H1 (cell line): ENCODE results near the gene MACROH2A1. TPM values are rescaled to one million over a fixed set of nuclear protein-coding genes. Genes with fewer than 3 reads are reported as not detected.

Source experiments
- CTCF ChIA-PET: fragments of 300-600 bp; sonication (Branson Sonifier 250); formaldehyde crosslinking; loops from one replicate; lab custom pipeline; 2021; ENCODE audit not compliant: partially characterized antibody; lab: Charles Lee
- POLR2A ChIA-PET: fragments of 300-600 bp; sonication (Branson Sonifier 250); formaldehyde crosslinking; loops from one replicate; lab custom pipeline; 2021; ENCODE audit warnings: inconsistent platforms; ENCODE audit not compliant: partially characterized antibody; lab: Charles Lee
- DNase-seq, 2 experiments: peaks; one replicate each; pipeline versions ENCODE4 v3.0.0 to v3.0.0-alpha.2; 2010 to 2022; ENCODE audit warnings: low spot score in 2 of 2, low read depth in 1 of 2, mixed read lengths in 1 of 2
- FAIRE-seq: peaks from 2 replicates; lab custom pipeline; 2011; peaks lifted over from hg19 to GRCh38; lab: Jason Lieb, UNC
- H2AFZ ChIP-seq: 2 replicates; pipeline ENCODE4 v1.8.1; 2012; ENCODE audit warnings: low read length, inconsistent platforms
- H2AK5ac ChIP-seq: 2 replicates; pipeline ENCODE4 v1.6.1; 2013; ENCODE audit warnings: low read depth, low read length
- H2BK120ac ChIP-seq: replicated peaks from 2 replicates; pipeline ENCODE3; 2013; ENCODE audit warnings: low read depth, low read length, inconsistent platforms
- H2BK12ac ChIP-seq: 2 replicates; pipeline ENCODE4 v1.6.1; 2013; ENCODE audit warnings: low read depth, low read length
- H2BK15ac ChIP-seq: 2 replicates; pipeline ENCODE4 v1.6.1; 2013; ENCODE audit warnings: low read length
- H2BK20ac ChIP-seq: 2 replicates; pipeline ENCODE4 v1.6.1; 2013; ENCODE audit warnings: low read length
- H2BK5ac ChIP-seq: 2 replicates; pipeline ENCODE4 v1.6.1; 2013; ENCODE audit warnings: low read depth, low read length
- H3K14ac ChIP-seq: 2 replicates; pipeline ENCODE4 v1.6.1; 2013; ENCODE audit warnings: inconsistent platforms; ENCODE audit not compliant: insufficient read length
- H3K18ac ChIP-seq: 2 replicates; pipeline ENCODE4 v1.6.1; 2013; ENCODE audit warnings: low read length; ENCODE audit errors: extremely low read depth
- H3K23ac ChIP-seq: 2 replicates; pipeline ENCODE4 v1.6.1; 2013; ENCODE audit warnings: inconsistent platforms; ENCODE audit not compliant: insufficient read length
- H3K23me2 ChIP-seq: 2 replicates; pipeline ENCODE4 v1.6.1; 2013; ENCODE audit warnings: low read depth, low read length
- H3K27ac ChIP-seq: 2 replicates; pipeline ENCODE4 v1.6.1; 2011; ENCODE audit warnings: low read depth, low read length, inconsistent platforms
- H3K27me3 ChIP-seq, 4 experiments: replicated peaks in 1 of 4; 1 replicate in 1 of 4; 2 replicates in 3 of 4; pipeline versions ENCODE4 v1.6.1 to v1.8.1; 2011 to 2013; ENCODE audit warnings: low read length in 3 of 4, mild to moderate bottlenecking in 3 of 4, inconsistent platforms in 2 of 4, mixed read lengths in 2 of 4, moderate library complexity in 1 of 4; ENCODE audit not compliant: control insufficient read depth in 3 of 4, insufficient read depth in 3 of 4; ENCODE audit errors: extremely low read depth in 1 of 4
- H3K36me3 ChIP-seq, 4 experiments: 2 replicates each; pipeline versions ENCODE4 v1.6.1 to v1.8.1; 2011 to 2013; ENCODE audit warnings: mild to moderate bottlenecking in 4 of 4, low read length in 3 of 4, moderate library complexity in 2 of 4, control low read depth in 1 of 4, inconsistent platforms in 1 of 4; ENCODE audit not compliant: insufficient read depth in 4 of 4, control insufficient read depth in 2 of 4
- H3K4ac ChIP-seq: replicated peaks from 2 replicates; pipeline ENCODE3; 2013; ENCODE audit warnings: low read length, low read depth, mixed read lengths, inconsistent platforms; ENCODE audit not compliant: insufficient read length
- H3K4me1 ChIP-seq, 4 experiments: replicated peaks in 1 of 4; 1 replicate in 1 of 4; 2 replicates in 3 of 4; pipeline versions ENCODE4 v1.6.1 to v1.8.1; 2011 to 2013; ENCODE audit warnings: low read length in 3 of 4, inconsistent platforms in 2 of 4, mixed read lengths in 1 of 4; ENCODE audit not compliant: insufficient read depth in 4 of 4, control insufficient read depth in 3 of 4
- H3K4me2 ChIP-seq, 2 experiments: 2 replicates each; pipeline versions ENCODE4 v1.6.1 to v1.8.1; 2011 to 2013; ENCODE audit warnings: low read depth in 2 of 2, low read length in 2 of 2, control low read depth in 1 of 2, inconsistent platforms in 1 of 2, mild to moderate bottlenecking in 1 of 2; ENCODE audit not compliant: insufficient read depth in 1 of 2
- H3K4me3 ChIP-seq, 4 experiments: fragments of 200-600, 300-600 bp in 1 of 4; sonication (generic), shearing (Covaris generic), sonication (Bioruptor Twin) in 1 of 4; 2 replicates each; pipeline versions ENCODE4 v1.5.1 to v1.8.1; 2011 to 2016; ENCODE audit warnings: low read length in 4 of 4, low read depth in 3 of 4, control low read depth in 2 of 4, inconsistent platforms in 2 of 4, mild to moderate bottlenecking in 2 of 4, mixed read lengths in 1 of 4, moderate library complexity in 1 of 4; ENCODE audit not compliant: insufficient read depth in 2 of 4; ENCODE audit errors: extremely low read depth in 1 of 4
- H3K56ac ChIP-seq: replicated peaks from 2 replicates; pipeline ENCODE3; 2013; ENCODE audit warnings: low read depth, mild to moderate bottlenecking, mixed read lengths, low read length, inconsistent platforms; ENCODE audit not compliant: insufficient read length
- H3K79me1 ChIP-seq: 2 replicates; pipeline ENCODE4 v1.6.1; 2013; ENCODE audit warnings: low read depth, low read length, control low read depth
- H3K79me2 ChIP-seq, 2 experiments: 2 replicates each; pipeline versions ENCODE4 v1.6.1 to v1.8.1; 2012 to 2013; ENCODE audit warnings: low read length in 2 of 2, mild to moderate bottlenecking in 2 of 2, inconsistent platforms in 1 of 2; ENCODE audit not compliant: insufficient read depth in 2 of 2, control insufficient read depth in 1 of 2
- H3K9ac ChIP-seq, 4 experiments: replicated peaks in 1 of 4; 1 replicate in 1 of 4; 2 replicates in 3 of 4; pipeline versions ENCODE4 v1.6.1 to v1.8.1; 2011 to 2013; ENCODE audit warnings: low read depth in 3 of 4, low read length in 3 of 4, control low read depth in 2 of 4, mild to moderate bottlenecking in 2 of 4, moderate library complexity in 2 of 4, inconsistent platforms in 1 of 4; ENCODE audit errors: extremely low read depth in 1 of 4
- H3K9me3 ChIP-seq, 2 experiments: 2 replicates each; pipeline versions ENCODE4 v1.6.1 to v1.8.1; 2012 to 2013; ENCODE audit warnings: mild to moderate bottlenecking in 2 of 2, moderate library complexity in 2 of 2, control low read depth in 1 of 2, inconsistent platforms in 1 of 2, low read depth in 1 of 2, low read length in 1 of 2, mixed read lengths in 1 of 2; ENCODE audit not compliant: insufficient read depth in 2 of 2
- H4K20me1 ChIP-seq, 2 experiments: replicated peaks in 1 of 2; 2 replicates each; pipeline versions ENCODE3 to v1.8.1; 2011 to 2013; ENCODE audit warnings: inconsistent platforms in 2 of 2, low read length in 2 of 2, mild to moderate bottlenecking in 1 of 2; ENCODE audit not compliant: insufficient read depth in 2 of 2, control insufficient read depth in 1 of 2
- H4K5ac ChIP-seq: 2 replicates; pipeline ENCODE4 v1.6.1; 2013; ENCODE audit warnings: low read length, low read depth, mixed read lengths, inconsistent platforms; ENCODE audit not compliant: insufficient read length
- H4K8ac ChIP-seq: 2 replicates; pipeline ENCODE4 v1.8.0; 2013; ENCODE audit warnings: mild to moderate bottlenecking, moderate library complexity, low read length, inconsistent platforms; ENCODE audit not compliant: insufficient read depth; ENCODE audit errors: extremely low read depth
- H4K91ac ChIP-seq: replicated peaks from 2 replicates; pipeline ENCODE3; 2013; ENCODE audit warnings: low read length, mixed read lengths, inconsistent platforms; ENCODE audit not compliant: insufficient read length
- CREB1 ChIP-seq: IDR thresholded peaks from 2 replicates; pipeline ENCODE4 v1.6.1; 2012; ENCODE audit warnings: inconsistent platforms
- EP300 ChIP-seq, 2 experiments: IDR thresholded peaks; 1 replicate in 1 of 2; 2 replicates in 1 of 2; pipeline ENCODE4 v1.6.1; 2011 to 2012; ENCODE audit warnings: low read depth in 2 of 2, low read length in 2 of 2, mild to moderate bottlenecking in 2 of 2, borderline replicate concordance in 1 of 2, inconsistent platforms in 1 of 2, moderate library complexity in 1 of 2
- SAP30 ChIP-seq: fragments of 300-600 bp; sonication (generic); IDR thresholded peaks from 2 replicates; pipeline ENCODE4 v1.7.1; 2012; ENCODE audit warnings: low read length, moderate library complexity, mild to moderate bottlenecking, inconsistent platforms; ENCODE audit not compliant: insufficient read depth, insufficient replicate concordance
- SIRT6 ChIP-seq: IDR thresholded peaks from one replicate; pipeline ENCODE4 v1.7.1; 2012; ENCODE audit warnings: low read length, inconsistent platforms
- WGBS, 2 experiments: shearing (Covaris generic) in 1 of 2; methylation state at CpG; one replicate each; pipeline versions ENCODE4 v1.1.6 to v1.1.7; 2013 to 2015; ENCODE audit warnings: low lambda C conversion rate in 2 of 2, mixed read lengths in 2 of 2, inconsistent platforms in 1 of 2, low coverage in 1 of 2, missing lambda C conversion rate in 1 of 2; ENCODE audit not compliant: insufficient replicate concordance in 2 of 2, insufficient coverage in 1 of 2, insufficient read length in 1 of 2; ENCODE audit errors: extremely low coverage in 1 of 2, missing lambda C conversion rate in 1 of 2; 5-methylcytosine and 5-hydroxymethylcytosine counted together
- polyA plus RNA-seq, 7 experiments: library from polyadenylated mRNA; depleted of rRNA in 3 of 7; stranded (reverse) in 5 of 7; unstranded in 2 of 7; fragments of >200 nt in 5 of 7; fragments of 200-250 nt in 2 of 7; gene quantifications; 1 replicate in 5 of 7; 2 replicates in 1 of 7; 4 replicates in 1 of 7; pipeline versions ENCODE4 v1.2.1 to v1.2.3, GENCODE V29; 2011 to 2013; ENCODE audit warnings: missing spikeins in 2 of 7, mixed read lengths in 2 of 7
- total RNA-seq: library from RNA; stranded (reverse); fragmentation: NEBNext Ultra II Directional; extraction: Animal tissue kit (Norgen Biotek cat#: 25700); gene quantifications from 2 replicates; pipeline ENCODE4 v1.2.1, GENCODE V29; 2021

MACROH2A1 gene
- total and polyA plus RNA-seq, 2 of the 8 experiments (the other 6 are each of a cell fraction or from before 2014, with no cell fraction given) = 60.0 to 92.3 TPM

GRCh38 chr5:135295852-135296251, 103.2 kb downstream of the MACROH2A1 start:
- Histone ChIP-seq H3K4ac (no peak overlapping the region), H3K36me3 (no peaks in the 10 kb centered on the region), H3K23me2 (no peaks in the 10 kb centered on the region), H4K5ac (no peak overlapping the region), H3K14ac (no peak overlapping the region), H4K20me1 (no peaks in the 10 kb centered on the region), H2AK5ac (no peak overlapping the region), H4K8ac (no peak overlapping the region), H3K4me3 (no peak overlapping the region), H2AFZ (no peak overlapping the region), H3K18ac (no peak overlapping the region), H2BK5ac (no peak overlapping the region), H3K79me2 (no peaks in the 10 kb centered on the region), H3K27me3 (no peaks in the 10 kb centered on the region), H2BK120ac (no peak overlapping the region), H3K4me2 (no peak overlapping the region), H4K91ac (no peak overlapping the region), H2BK20ac (no peak overlapping the region), H3K56ac (no peak overlapping the region), H2BK15ac (no peak overlapping the region), H2BK12ac (no peak overlapping the region), H3K9ac (no peak overlapping the region), H3K27ac (no peak overlapping the region), H3K4me1 (no peaks in the 10 kb centered on the region), H3K79me1 (no peaks in the 10 kb centered on the region), H3K23ac (no peak overlapping the region), H3K9me3 (no peaks in the 10 kb centered on the region)
- ChIA-PET CTCF (no interaction called here), POLR2A (no interaction called here)
- FAIRE-seq = no peak
- TF ChIP-seq SAP30 = no peak
- no peak for TF ChIP-seq EP300 (IDR thresholded peaks at IDR 0.05; ENCODE audit: borderline replicate concordance in 1 of 2, low read depth in 2 of 2, low read length in 2 of 2)
- no peak for TF ChIP-seq SIRT6
- TF ChIP-seq CREB1 = no peak
- 84% methylated on average over 2 of the region's 2 CpGs; no CpG with 5 or more reads in 1 of the 2 experiments for WGBS, 2 experiments
- no peak for DNase-seq
